ENCODE results near the gene OMD. TPM values are rescaled to one million over a fixed set of nuclear protein-coding genes. Genes with fewer than 3 reads are reported as not detected.

OMD gene
- total RNA-seq, 2 donors from 2014 or later: 22.7 to 26.5 TPM

GRCh38 chr9:92463387-92463786, 39.1 kb upstream of the OMD start:
- Histone ChIP-seq H3K9me3 (no peaks in the 10 kb centered on the region), H3K36me3 (no peaks in the 10 kb centered on the region), H3K27me3 (no peaks in the 10 kb centered on the region), H3K4me1 (peaks cover 0 to 9% of the 10 kb centered on the region in 2 donors), H3K27ac (peak overlapping the region in 1 of 2 donors; percentile 30), H3K4me3 (no peak overlapping the region)
- DNase-seq (ENCODE audit: low spot score): no peak
- no peak for TF ChIP-seq CTCF (IDR thresholded peaks at IDR 0.05)

GRCh38 chr9:92457576-92457975, 33.3 kb upstream of the OMD start:
- H3K27me3 ChIP-seq: no peaks in the 10 kb centered on the region
- H3K27ac ChIP-seq: no peak overlapping the region
- H3K36me3 ChIP-seq: no peaks in the 10 kb centered on the region
- no peak for TF ChIP-seq CTCF (IDR thresholded peaks at IDR 0.05)
- H3K9me3 ChIP-seq: no peaks in the 10 kb centered on the region
- no peak for DNase-seq (ENCODE audit: low spot score)
- no peak overlapping the region for H3K4me3 ChIP-seq
- no peaks in the 10 kb centered on the region for H3K4me1 ChIP-seq

GRCh38 chr9:92455217-92455616, 30.9 kb upstream of the OMD start:
- TF ChIP-seq CTCF (IDR thresholded peaks at IDR 0.05): no peak
- Histone ChIP-seq H3K4me1 (no peaks in the 10 kb centered on the region), H3K27ac (no peak overlapping the region), H3K27me3 (no peaks in the 10 kb centered on the region), H3K36me3 (no peaks in the 10 kb centered on the region), H3K9me3 (no peaks in the 10 kb centered on the region), H3K4me3 (no peak overlapping the region)
- DNase-seq (ENCODE audit: low spot score): no peak

GRCh38 chr9:92446536-92446935, 22.3 kb upstream of the OMD start:
- Histone ChIP-seq H3K27ac (no peak overlapping the region), H3K9me3 (no peaks in the 10 kb centered on the region), H3K4me1 (no peaks in the 10 kb centered on the region), H3K4me3 (no peak overlapping the region), H3K36me3 (no peaks in the 10 kb centered on the region), H3K27me3 (no peaks in the 10 kb centered on the region)
- TF ChIP-seq CTCF (IDR thresholded peaks at IDR 0.05): no peak
- no peak for DNase-seq (ENCODE audit: low spot score)

- no peak overlapping the region for H3K27ac ChIP-seq
- H3K9me3 ChIP-seq: no peaks in the 10 kb centered on the region
- H3K4me3 ChIP-seq: no peak overlapping the region
- no peak for TF ChIP-seq CTCF (IDR thresholded peaks at IDR 0.05)
- DNase-seq (ENCODE audit: low spot score): no peak
- H3K36me3 ChIP-seq: no peaks in the 10 kb centered on the region
- H3K4me1 ChIP-seq: no peaks in the 10 kb centered on the region
- no peaks in the 10 kb centered on the region for H3K27me3 ChIP-seq
These were observed 20.6 kb upstream of the OMD start for GRCh38 chr9:92444841-92445240.

GRCh38 chr9:92440751-92441046, 16.4 kb upstream of the OMD start:
- H3K4me1 ChIP-seq: no peaks in the 10 kb centered on the region
- H3K27me3 ChIP-seq: no peaks in the 10 kb centered on the region
- no peaks in the 10 kb centered on the region for H3K36me3 ChIP-seq
- H3K4me3 ChIP-seq: no peak overlapping the region
- no peaks in the 10 kb centered on the region for H3K9me3 ChIP-seq
- H3K27ac ChIP-seq: no peak overlapping the region
- no peak for TF ChIP-seq CTCF (IDR thresholded peaks at IDR 0.05)
- no peak for DNase-seq (ENCODE audit: low spot score)

All from right atrium auricular region (tissue), 2 donors.